ENCODE results near the gene MTX1. TPM values are rescaled to one million over a fixed set of nuclear protein-coding genes. Genes with fewer than 3 reads are reported as not detected.
A peak's percentile ranks its signal among the peaks of the same experiment; 100 is the strongest.
"Not testable (repeated sequence)": the region's sequence is repeated elsewhere in the genome, so short reads cannot be mapped to it uniquely, and the experiment has no call there.

Gene MTX1, protein sequence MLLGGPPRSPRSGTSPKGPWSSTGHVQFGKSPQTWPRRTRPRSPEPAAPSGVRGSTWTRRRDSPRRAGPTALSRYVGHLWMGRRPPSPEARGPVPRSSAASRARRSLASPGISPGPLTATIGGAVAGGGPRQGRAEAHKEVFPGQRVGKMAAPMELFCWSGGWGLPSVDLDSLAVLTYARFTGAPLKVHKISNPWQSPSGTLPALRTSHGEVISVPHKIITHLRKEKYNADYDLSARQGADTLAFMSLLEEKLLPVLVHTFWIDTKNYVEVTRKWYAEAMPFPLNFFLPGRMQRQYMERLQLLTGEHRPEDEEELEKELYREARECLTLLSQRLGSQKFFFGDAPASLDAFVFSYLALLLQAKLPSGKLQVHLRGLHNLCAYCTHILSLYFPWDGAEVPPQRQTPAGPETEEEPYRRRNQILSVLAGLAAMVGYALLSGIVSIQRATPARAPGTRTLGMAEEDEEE
- total RNA-seq, result 45.1 and 54.2 TPM in 2 replicates

DNA sequence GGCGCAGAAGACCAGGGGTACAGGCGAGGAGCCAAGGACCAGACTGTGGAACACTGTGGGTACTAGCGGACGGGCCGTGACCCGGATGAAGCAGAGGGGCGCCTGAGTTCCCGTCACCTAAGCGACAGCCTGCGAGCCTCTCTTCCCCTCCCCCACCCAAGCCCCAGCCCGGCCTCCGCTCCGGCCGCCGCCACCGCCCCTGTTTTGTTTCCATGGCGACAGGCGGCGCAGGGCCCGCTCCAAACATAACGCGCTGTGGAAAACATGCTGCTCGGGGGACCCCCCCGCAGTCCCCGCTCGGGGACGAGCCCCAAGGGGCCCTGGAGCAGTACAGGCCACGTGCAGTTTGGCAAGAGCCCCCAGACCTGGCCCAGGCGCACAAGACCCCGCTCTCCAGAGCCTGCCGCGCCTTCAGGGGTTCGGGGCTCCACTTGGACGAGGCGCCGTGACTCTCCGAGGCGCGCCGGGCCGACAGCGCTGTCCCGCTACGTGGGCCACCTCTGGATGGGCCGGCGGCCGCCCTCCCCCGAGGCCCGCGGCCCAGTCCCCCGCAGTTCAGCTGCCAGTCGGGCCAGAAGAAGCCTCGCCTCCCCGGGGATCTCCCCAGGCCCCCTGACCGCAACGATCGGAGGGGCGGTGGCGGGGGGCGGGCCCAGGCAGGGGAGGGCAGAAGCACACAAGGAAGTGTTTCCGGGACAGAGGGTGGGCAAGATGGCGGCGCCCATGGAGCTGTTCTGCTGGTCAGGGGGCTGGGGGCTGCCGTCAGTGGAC, at the start of gene MTX1:
TSS of gene MTX1 (plus strand) at position 155 of the 771 bp plus-strand sequence. CDS start at position 265, 110 bp downstream.
- DNase-seq (ENCODE audit: low read depth, low spot score), result no peak

DNA sequence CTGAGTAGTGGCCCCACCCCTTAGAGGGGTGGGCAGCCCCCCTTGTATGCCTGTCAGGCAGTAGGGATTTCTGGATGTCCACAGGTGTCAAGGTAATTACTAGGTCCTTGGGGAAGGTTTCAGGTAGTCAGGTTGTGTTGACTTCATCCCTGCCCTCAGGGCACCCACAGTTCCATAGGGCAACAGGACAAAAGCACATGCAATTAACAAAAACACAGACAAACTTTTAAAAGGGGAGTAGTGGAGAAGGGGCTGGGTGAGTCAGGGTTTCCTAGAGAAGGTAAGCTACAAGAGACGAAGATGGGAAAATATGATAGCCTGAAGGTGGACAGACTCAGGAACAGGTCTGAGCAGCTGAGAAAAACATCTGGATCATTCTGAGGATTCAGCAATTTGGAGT, 49.5 kb upstream of the MTX1 start:
- no peak for DNase-seq (ENCODE audit: low read depth, low spot score)

DNA sequence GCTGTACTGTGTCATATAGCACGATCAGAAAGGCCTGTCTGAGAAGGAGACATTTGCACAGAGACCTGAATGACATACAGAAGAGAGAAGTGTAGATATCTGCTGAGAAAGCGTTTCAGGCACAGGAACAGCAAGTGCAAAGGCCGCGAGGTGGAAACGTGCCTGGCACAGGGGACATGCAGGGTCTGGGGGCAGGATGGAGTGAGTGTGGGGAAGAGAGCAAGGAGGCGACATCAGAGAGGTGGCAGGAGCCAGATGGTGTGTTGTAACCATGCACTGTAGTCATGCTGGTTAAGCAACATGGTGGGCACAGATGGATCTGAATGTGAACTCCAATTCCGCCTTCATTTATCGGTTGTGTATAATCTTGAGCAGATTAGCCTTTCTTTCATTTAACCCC, 48.4 kb upstream of the MTX1 start:
- no peak for DNase-seq (ENCODE audit: low read depth, low spot score)

DNA sequence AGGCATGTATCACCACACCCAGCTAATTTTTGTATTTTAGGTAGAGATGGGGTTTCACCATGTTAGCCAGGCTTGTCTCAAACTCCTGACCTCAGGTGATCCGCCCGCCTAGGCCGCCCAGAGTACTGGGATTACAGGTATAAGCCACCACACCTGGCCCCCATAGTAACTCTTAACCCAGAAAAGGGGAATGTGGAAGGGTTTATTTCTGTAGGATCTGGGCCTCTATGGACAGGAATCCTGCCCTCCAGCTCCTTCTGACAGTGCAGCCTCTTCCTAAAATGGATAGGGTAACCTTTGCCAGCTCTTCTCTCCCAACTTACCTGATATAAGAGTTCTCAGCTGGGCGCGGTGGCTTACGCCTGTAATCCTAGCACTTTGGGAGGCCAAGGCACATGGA, 45.9 kb upstream of the MTX1 start:
- not testable (repeated sequence) for DNase-seq (ENCODE audit: low read depth, low spot score)

DNA sequence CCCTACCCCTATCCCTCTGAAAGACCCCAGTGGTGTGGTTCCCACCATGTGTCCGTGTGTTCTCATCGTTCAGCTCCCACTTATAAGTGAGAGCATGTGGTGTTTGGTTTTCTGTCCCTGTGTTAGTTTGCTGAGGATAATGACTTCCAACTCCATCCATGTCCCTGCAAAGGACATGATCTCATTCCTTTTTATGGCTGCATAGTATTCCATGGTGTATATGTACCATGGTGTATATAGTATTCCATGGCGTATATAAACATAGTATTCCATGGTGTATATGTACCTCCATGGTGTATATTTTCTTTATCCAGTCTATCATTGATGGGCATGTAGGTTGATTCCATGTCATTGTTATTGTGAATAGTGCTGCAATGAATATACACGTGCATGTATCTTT, 44.7 kb upstream of the MTX1 start:
- not testable (repeated sequence) for DNase-seq (ENCODE audit: low read depth, low spot score)

DNA sequence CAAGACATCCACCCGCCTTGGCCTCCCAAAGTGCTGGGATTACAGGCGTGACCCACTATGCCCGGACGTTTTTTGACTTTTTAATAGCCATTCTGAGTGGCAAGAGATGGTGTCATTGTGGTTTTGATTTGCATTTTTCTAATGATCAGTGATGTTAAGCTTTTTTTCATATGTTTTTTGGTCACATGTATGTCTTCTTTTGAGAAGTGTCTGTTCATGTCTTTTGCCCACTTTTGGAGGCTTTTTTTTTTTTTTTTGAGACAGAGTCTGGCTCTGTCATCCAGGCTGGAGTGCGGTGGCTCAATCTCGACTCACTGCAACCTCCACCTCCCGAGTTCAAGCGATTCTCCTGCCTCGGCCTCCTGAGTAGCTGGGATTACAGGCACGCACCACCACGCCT, 43.9 kb upstream of the MTX1 start:
- DNase-seq (ENCODE audit: low read depth, low spot score), result not testable (repeated sequence)

DNA sequence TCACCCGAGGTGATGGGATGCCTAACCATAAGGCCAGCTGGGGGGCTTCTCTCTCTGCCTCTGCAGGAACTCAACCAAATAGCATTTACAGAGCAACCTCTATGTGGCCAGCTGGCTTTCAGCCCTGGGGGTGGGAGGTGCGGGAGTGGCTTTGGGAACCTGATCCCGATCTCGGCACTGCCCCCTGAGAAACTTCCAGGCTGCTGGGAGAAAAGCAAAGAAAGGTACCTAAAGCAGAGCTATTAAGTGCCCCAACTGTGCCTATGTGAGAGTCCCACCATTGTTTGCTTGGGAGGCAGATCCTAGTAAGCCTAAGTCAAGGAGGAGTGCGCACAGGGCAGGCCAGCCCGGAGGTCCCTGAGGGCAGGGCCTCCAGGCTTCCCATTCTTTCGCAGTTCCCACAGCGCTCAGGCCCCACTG, 42.4 kb upstream of the MTX1 start:
- no peak for DNase-seq (ENCODE audit: low read depth, low spot score)

DNA sequence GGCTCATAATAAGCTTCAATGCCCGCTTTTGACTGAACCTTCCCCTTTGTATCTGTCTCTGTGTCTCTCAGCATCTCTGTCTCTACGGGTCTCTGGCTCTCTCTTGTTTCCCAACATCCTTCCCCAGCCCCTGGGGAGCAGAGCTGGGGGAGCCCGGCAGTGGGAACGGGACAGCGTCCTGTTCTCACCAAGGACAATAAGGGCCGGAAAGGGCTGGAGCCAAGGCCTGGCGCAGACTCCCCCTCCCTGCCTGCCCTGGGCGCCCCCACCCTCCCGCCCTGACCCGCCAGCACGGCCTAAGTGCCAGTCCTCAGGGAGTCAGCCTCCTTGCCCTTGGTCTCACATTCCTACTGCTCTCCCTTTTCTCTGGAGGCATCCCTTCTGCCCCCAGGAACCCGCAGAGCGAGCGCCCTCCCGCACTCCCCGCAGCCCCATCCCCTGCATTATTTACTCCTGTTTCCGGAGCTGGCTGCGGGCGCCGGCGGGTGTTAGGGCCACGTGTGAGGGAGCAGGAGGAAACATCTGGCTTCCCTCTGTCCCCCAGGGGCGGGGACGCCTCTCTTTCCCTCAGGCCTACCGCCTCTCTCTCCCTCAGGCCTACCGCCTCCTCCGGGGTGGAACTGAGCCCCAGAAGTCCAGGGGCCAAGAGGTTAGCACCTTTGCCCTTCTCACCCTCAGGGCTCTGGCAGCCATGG, 41.9 kb upstream of the MTX1 start:
- peak; percentile 79 for DNase-seq (ENCODE audit: low read depth, low spot score)

DNA sequence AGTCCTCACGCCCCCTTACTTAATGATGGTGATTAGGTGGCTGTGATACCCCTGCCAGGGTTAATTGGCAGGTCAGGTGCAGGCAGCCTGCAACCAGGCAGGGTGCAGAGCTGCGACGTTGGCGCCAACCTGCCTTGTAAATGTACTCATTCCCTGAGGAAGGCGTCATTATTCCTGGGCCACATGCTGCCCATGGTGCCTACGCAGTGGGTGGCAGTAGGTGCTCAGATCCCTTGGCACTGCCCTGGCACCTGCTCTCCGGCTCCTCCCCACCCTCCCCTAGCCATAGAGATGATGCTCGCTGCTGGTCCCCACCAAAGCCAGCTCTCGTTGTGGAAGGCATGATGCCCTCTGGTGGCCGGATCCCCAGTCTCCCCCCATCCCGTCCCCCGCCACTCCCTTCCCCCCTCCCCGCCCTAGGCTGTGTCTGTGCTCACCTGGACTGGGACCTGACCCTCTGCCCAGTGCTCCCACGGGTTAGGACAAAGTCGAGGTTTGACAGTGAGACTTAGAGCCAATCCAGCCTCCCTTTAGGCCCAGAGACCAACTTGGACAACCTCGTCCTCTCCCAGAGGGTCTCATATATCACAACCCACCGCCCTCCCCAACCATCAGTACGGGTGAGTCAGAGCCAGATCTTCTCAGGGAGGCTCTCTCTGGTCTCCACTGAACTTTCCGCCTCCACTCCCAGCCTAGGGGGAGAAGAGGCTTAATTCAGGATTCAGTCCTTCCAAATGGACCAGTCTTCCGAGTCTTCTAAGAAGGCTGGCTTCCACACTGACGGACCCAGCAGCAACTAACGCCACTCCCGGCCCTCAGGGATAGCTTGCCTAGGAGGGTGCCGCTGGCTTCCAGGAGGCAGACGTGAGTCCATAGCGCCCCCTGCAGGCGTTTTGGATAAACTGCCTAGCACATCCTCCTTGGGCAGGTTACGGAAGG, 41.1 kb upstream of the MTX1 start:
- peak; percentile 83 for DNase-seq (ENCODE audit: low read depth, low spot score)

DNA sequence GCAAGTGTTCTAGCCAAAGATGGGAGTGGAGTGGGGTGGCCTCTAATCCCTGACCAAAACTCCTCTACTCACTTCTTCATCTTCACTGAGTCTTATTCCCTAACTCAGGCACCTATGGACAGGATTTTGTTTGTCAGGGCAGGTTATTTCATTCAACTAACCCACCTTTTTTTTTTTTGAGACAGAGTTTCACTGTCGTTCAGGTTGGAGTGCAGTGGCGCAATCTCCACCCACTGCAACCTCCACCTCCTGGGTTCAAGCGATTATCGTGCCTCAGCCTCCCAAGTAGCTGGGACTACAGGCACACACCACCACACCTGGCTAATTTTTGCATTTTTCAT, 40.4 kb upstream of the MTX1 start:
- not testable (repeated sequence) for DNase-seq (ENCODE audit: low read depth, low spot score)

DNA sequence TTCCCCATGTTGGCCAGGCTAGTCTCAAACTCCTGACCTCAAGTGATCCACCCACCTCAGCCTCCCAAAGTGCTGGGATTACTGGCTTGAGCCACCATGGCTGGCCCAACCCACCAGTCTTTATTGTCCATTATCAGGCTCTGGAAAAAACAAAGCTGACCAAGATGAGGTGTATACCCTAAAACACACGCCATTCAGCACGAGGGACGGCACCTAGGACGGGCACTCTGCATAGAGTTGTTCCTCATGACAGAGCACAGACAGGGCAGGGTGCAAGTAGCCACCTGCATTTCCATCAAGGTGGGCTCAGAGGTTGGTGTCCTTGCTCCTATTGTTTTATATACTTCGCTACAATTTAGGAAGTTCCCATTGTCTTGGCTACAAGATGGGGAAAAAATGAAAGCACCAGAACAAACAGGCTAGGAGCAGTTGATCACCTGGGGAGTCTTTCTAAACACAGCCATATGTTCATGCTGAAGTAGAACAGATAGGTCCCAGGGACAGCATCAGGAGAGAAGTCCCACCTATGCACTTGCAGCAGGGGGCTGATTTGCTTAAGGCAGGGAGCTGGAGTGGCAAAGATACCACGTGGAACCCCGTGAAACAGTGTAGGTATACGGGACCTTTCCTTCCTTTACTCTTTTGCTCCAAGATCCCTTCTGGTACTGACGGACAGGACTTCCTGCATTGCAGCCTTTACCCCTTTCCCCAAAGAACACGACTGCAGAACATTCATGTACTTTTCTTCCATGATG, 39.9 kb upstream of the MTX1 start:
- no peak for DNase-seq (ENCODE audit: low read depth, low spot score)

DNA sequence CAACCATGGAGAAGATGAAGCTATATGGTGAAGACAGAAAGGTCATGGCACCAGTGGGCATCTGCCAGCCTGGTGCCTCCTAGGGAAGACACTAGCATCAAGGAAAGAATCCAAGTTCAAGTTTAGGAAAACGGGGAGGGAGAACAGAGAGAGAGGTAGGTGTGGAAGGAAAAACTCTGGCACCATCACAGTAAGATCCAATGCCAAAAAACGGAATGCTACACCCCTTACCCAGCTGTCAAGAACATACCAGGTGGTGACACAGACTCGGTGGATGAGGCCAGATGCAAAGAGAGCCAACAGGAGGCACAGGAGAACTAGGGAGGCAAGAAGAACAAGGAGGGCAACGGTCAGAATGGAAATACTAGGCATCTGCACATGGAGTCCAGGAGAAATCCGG, 39.0 kb upstream of the MTX1 start:
- DNase-seq (ENCODE audit: low read depth, low spot score), result no peak

DNA sequence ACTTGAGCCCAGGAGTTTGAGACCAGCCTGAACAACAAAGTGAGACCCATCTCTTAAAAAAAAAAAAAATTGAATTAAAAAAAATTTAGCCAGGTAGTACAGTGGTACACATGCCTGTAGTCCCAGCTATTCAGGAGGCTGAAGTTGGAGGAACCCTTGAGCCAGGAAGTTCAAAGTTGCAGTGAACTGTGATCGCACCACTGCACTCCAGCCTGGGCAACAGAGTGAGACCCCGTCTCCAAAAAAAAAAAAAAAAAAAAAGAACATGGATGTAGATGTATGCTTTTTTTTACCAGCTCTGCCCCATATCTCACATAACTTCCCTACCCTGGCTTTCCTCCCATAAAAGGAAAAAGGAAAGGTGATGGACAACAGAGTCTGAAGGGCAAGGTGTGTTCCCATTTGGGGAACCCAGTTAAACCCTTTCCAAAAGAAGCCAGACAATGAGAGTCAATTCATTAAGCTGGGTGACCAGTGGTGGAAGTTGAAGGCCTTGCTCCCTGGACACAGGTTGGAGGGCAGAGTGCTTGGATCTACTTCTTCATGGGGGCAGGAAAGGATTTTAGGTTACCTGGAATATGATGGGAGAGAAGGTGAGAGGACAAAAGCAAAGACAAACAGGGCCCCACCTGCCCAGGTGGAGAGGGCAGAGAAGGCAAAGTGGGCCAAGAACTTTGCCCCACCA, 38.3 kb upstream of the MTX1 start:
- DNase-seq (ENCODE audit: low read depth, low spot score), result no peak

DNA sequence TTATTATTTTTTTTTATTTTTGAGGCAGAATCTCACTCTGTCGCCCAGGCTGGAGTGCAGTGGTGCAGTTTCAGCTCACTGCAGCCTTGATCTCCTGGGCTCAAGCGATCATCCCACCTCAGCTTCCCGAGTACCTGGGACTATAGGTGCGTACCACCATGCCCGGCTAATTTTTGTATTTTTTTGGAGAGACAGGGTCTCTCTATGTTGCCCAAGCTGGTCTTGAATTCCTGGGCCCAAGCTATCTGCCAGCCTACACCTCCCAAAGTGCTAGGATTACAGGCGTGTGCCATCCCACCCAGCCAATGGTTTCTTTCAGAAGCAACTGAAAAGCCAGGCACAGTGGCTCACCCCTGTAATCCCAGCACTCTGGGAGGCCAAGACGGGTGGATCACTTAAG, 37.7 kb upstream of the MTX1 start:
- DNase-seq (ENCODE audit: low read depth, low spot score), result no peak

DNA sequence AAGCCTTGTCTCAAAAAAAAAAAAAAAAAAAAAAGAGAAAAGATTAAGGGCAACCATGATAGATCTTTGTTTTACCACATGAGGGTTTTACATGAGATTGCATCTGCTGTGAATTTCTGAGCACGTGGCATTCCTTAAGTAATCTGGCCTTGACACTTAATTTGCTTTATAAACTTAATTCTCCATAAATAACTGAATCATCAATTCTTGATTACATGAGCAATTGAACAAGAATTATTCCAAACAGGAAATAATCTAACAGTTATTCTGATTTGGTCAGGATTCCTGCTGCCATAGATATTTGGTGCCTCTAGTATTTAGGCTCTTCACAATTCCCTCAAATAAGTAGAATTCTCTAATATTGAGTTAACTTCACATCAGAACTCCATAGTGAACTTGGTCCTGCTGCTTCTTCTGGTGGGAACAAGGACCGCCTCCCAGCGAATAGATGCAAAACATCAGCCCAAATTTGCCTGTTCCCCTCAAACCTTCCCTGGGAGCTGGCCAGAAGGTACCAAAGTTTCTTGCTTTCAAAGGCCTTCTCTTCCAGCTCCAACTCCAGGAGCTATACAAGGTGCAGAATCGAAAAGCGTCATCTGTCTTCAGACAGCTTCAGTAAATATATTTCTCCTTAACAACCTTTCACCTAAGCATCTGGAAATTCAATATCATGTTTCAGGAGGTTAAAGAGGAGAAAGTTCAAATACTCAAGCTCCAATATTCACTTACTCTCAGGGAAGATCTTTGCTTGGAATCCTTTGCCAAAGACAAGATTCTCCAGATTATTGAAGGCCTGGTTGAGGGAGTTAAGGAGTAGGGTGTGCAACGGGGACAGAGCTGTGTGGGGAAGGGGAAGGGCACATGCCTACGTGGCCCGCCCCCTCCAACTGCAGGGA, 36.4 kb upstream of the MTX1 start:
- no peak for DNase-seq (ENCODE audit: low read depth, low spot score)

DNA sequence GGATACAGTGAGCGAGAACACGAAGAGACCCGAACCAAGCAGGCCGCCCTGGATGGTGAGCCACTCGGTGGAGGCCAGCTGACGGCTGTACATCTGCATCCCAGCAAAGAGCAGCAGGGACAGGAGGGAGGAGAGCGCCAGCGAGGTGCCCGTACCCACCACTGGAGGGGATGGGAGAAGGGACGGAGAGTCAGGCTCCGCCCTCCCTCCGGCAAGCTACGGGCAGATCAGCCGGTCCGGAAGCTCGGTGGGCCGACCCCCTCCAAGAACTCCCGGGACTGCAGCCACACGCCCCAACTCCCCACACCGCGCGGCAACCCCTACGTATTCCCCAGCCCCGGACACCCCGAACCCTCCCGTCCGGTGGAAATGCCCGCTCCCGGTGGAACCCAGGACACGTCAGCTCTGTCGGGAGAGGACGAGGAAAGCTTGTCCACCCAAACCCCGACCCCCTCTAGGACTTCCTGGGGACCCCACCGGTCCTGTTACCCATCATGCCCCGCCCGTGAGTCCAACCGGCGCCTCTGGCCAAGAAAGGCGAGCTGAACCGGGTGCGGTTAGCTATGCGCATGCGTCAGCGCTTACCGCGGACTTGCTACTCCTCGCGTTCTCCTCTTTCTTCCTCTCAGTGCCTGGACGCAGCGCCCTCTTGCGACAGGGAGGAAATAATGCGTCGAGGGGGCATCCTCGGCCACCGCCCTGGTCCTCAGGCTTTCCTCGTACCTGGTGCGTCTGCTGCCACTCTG, 35.6 kb upstream of the MTX1 start, which contains the start of gene KRTCAP2:
TSS of gene KRTCAP2 (minus strand) at position 573 of the 746 bp plus-strand sequence. CDS start at position 493, 80 bp downstream.
- peak; percentile 85 for DNase-seq (ENCODE audit: low read depth, low spot score)

DNA sequence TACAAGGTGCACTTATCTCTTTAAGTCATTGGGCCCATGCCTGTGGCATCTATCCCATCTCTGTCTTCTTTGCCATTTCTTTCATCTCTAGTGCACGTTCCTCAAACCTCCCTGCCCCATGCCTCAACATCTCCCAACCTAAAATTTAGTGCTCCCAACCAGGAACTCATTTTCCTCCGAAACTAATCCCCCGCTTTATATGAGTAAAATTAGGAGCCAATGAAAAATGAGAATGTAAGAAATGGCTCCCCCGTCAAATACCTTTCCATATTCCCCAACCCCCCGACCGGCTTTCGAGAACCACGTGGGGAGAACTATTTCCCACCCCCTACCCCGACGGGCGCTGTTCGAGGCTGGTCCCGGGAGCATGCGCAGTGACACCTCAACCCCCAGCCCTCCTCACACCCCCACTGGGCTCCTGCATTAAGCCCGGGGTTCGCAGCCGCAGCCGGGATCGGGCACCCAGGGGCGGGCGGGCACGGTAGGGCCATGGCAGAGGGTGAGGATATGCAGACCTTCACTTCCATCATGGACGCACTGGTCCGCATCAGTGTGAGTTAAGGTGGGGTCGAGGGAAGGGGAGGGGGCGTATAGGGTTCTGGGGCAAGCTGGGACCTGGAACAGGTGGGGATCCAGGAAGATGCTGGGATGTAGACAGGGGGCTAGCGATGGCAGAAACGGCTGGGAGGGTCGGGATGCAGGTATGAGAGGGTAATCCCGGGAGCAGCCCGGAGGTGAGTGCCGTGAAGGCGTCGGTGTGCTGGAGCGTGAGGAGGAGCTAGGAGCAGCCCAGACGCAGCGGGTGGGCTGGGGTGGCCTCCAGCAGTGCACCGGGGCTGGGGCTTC, 34.8 kb upstream of the MTX1 start, which contains the start of gene TRIM46:
TSS of gene TRIM46 (plus strand) at position 372 of the 846 bp plus-strand sequence. CDS start at position 490, 118 bp downstream.
- no peak for DNase-seq (ENCODE audit: low read depth, low spot score)
